H9 (cell line): ENCODE data around the gene ASF1B. TPM values are rescaled to one million over a fixed set of nuclear protein-coding genes. Genes with fewer than 3 reads are reported as not detected.
A peak's percentile ranks its signal among the peaks of the same experiment; 100 is the strongest.

Experiments
- DNase-seq: peaks from one replicate; pipeline ENCODE4 v3.0.0-alpha.2; 2017
- H2AFZ ChIP-seq: one replicate; pipeline ENCODE4 v1.6.1; 2013; ENCODE audit warnings: mild to moderate bottlenecking, low read length, control low read depth, moderate library complexity
- H2AK5ac ChIP-seq: 2 replicates; pipeline ENCODE4 v1.6.1; 2013; ENCODE audit warnings: low read length, control low read depth, mixed read lengths; ENCODE audit not compliant: insufficient read length
- H2BK120ac ChIP-seq: one replicate; pipeline ENCODE4 v1.6.1; 2013; ENCODE audit warnings: low read depth, mild to moderate bottlenecking, low read length, control low read depth, inconsistent platforms; ENCODE audit not compliant: poor library complexity, severe bottlenecking
- H2BK12ac ChIP-seq: 2 replicates; pipeline ENCODE4 v1.6.1; 2013; ENCODE audit warnings: low read length, control low read depth, mixed read lengths, low read depth; ENCODE audit not compliant: insufficient read length
- H2BK15ac ChIP-seq: 2 replicates; pipeline ENCODE4 v1.6.1; 2013; ENCODE audit warnings: low read depth, low read length, control low read depth
- H2BK20ac ChIP-seq: one replicate; pipeline ENCODE4 v1.6.1; 2013; ENCODE audit warnings: low read depth, mild to moderate bottlenecking, low read length, control low read depth, inconsistent platforms; ENCODE audit not compliant: poor library complexity, severe bottlenecking
- H2BK5ac ChIP-seq: 2 replicates; pipeline ENCODE4 v1.6.1; 2013; ENCODE audit warnings: low read length, control low read depth, mixed read lengths; ENCODE audit not compliant: insufficient read length
- H3K14ac ChIP-seq: 2 replicates; pipeline ENCODE4 v1.6.1; 2013; ENCODE audit warnings: low read length, control low read depth; ENCODE audit not compliant: insufficient read depth
- H3K18ac ChIP-seq: 2 replicates; pipeline ENCODE4 v1.6.1; 2013; ENCODE audit warnings: low read depth, mild to moderate bottlenecking, mixed read lengths, low read length, control low read depth; ENCODE audit not compliant: insufficient read length
- H3K23ac ChIP-seq: 2 replicates; pipeline ENCODE4 v1.6.1; 2013; ENCODE audit warnings: low read length, control low read depth, mixed read lengths, low read depth; ENCODE audit not compliant: insufficient read length
- H3K23me2 ChIP-seq: 2 replicates; pipeline ENCODE4 v1.6.1; 2013; ENCODE audit warnings: low read depth, mild to moderate bottlenecking, mixed read lengths, low read length, control low read depth; ENCODE audit not compliant: insufficient read length, poor library complexity, severe bottlenecking
- H3K27ac ChIP-seq: 2 replicates; pipeline ENCODE4 v1.5.1; 2013; ENCODE audit warnings: low read length, control low read depth, mixed read lengths, low read depth; ENCODE audit not compliant: insufficient read length
- H3K27me3 ChIP-seq: 2 replicates; pipeline ENCODE4 v1.6.1; 2013; ENCODE audit warnings: low read length, control low read depth, inconsistent platforms; ENCODE audit not compliant: insufficient read depth
- H3K4ac ChIP-seq: 2 replicates; pipeline ENCODE4 v1.6.1; 2013; ENCODE audit warnings: low read depth, mild to moderate bottlenecking, control low read depth, inconsistent platforms, low read length, moderate library complexity
- H3K4me1 ChIP-seq: 2 replicates; pipeline ENCODE4 v1.6.1; 2013; ENCODE audit warnings: low read length, control low read depth, inconsistent platforms; ENCODE audit not compliant: insufficient read depth
- H3K4me2 ChIP-seq: 2 replicates; pipeline ENCODE4 v1.6.1; 2013; ENCODE audit warnings: low read length, control low read depth, mixed read lengths; ENCODE audit not compliant: insufficient read length, insufficient read depth
- H3K56ac ChIP-seq: 2 replicates; pipeline ENCODE4 v1.6.1; 2013; ENCODE audit warnings: low read depth, mild to moderate bottlenecking, mixed read lengths, low read length, control low read depth; ENCODE audit not compliant: insufficient read length
- H3K79me1 ChIP-seq: 2 replicates; pipeline ENCODE4 v1.6.1; 2013; ENCODE audit warnings: low read depth, mild to moderate bottlenecking, moderate library complexity, low read length, control low read depth, inconsistent platforms; ENCODE audit not compliant: insufficient read depth, poor library complexity, severe bottlenecking
- H3K79me2 ChIP-seq: 2 replicates; pipeline ENCODE4 v1.6.1; 2013; ENCODE audit warnings: low read length, control low read depth, inconsistent platforms; ENCODE audit not compliant: insufficient read depth
- H3K9ac ChIP-seq: 2 replicates; pipeline ENCODE4 v1.6.1; 2013; ENCODE audit warnings: low read length, control low read depth, mixed read lengths; ENCODE audit not compliant: insufficient read length; ENCODE audit errors: extremely low read depth
- H3K9me3 ChIP-seq: one replicate; pipeline ENCODE4 v1.6.1; 2013; ENCODE audit warnings: low read depth, low read length, inconsistent platforms; ENCODE audit not compliant: control insufficient read depth
- H3T11ph ChIP-seq: one replicate; pipeline ENCODE4 v1.6.1; 2013; ENCODE audit warnings: mild to moderate bottlenecking, low read length, control low read depth, inconsistent platforms
- H4K20me1 ChIP-seq: one replicate; pipeline ENCODE4 v1.6.1; 2013; ENCODE audit not compliant: control insufficient read depth, insufficient read length, insufficient read depth
- H4K5ac ChIP-seq: 2 replicates; pipeline ENCODE4 v1.6.1; 2013; ENCODE audit warnings: low read depth, mild to moderate bottlenecking, mixed read lengths, low read length, control low read depth; ENCODE audit not compliant: insufficient read length
- H4K8ac ChIP-seq: replicated peaks from 2 replicates; pipeline ENCODE4 v1.6.1; 2013; ENCODE audit warnings: low read length, control low read depth, mixed read lengths, low read depth; ENCODE audit not compliant: insufficient read length
- H4K91ac ChIP-seq: 2 replicates; pipeline ENCODE4 v1.6.1; 2013; ENCODE audit warnings: low read depth, mild to moderate bottlenecking, moderate library complexity, mixed read lengths, low read length, control low read depth; ENCODE audit not compliant: insufficient read length
- H3K27ac Mint-ChIP-seq, 3 experiments: 2 replicates in 2 of 3; 3 replicates in 1 of 3; pipeline ENCODE4 v1.8.0; 2020 to 2021; ENCODE audit warnings: mixed read lengths in 3 of 3, mild to moderate bottlenecking in 1 of 3, moderate library complexity in 1 of 3
- H3K27me3 Mint-ChIP-seq: 2 replicates; pipeline ENCODE4 v1.8.0; 2021; ENCODE audit warnings: low read depth, mild to moderate bottlenecking, moderate library complexity, mixed read lengths
- H3K36me3 Mint-ChIP-seq, 3 experiments: 2 replicates in 2 of 3; 3 replicates in 1 of 3; pipeline ENCODE4 v1.8.0; 2020 to 2021; ENCODE audit warnings: low read depth in 3 of 3, mixed read lengths in 3 of 3; ENCODE audit not compliant: insufficient read depth in 1 of 3
- H3K4me1 Mint-ChIP-seq, 2 experiments: 2 replicates each; pipeline ENCODE4 v1.8.0; 2020; ENCODE audit warnings: mixed read lengths in 2 of 2
- H3K4me3 Mint-ChIP-seq, 2 experiments: 2 replicates in 1 of 2; 3 replicates in 1 of 2; pipeline ENCODE4 v1.8.0; 2020 to 2021; ENCODE audit warnings: mild to moderate bottlenecking in 2 of 2, mixed read lengths in 2 of 2, moderate library complexity in 1 of 2
- H3K9me3 Mint-ChIP-seq, 2 experiments: 2 replicates in 1 of 2; 3 replicates in 1 of 2; pipeline ENCODE4 v1.8.0; 2020; ENCODE audit warnings: mild to moderate bottlenecking in 2 of 2, mixed read lengths in 2 of 2, moderate library complexity in 1 of 2
- CTCF ChIP-seq: fragments of 200-600 bp; sonication (generic); conservative IDR thresholded peaks from 3 replicates; pipeline ENCODE4 v1.8.0; 2021; ENCODE audit warnings: antibody characterized with exemption, mild to moderate bottlenecking
- WGBS: extraction: QIAGEN DNeasy Blood & Tissue Kit; methylation state at CpG from one replicate; pipeline ENCODE4 v1.1.7; 2013; ENCODE audit warnings: missing lambda C conversion rate, low lambda C conversion rate, mixed read lengths; ENCODE audit not compliant: insufficient read length; ENCODE audit errors: extremely low coverage; 5-methylcytosine and 5-hydroxymethylcytosine counted together
- total RNA-seq: library from RNA; stranded (reverse); gene quantifications from 2 replicates; pipeline ENCODE4 v1.2.1, GENCODE V29; 2021

ASF1B gene
- total RNA-seq, 1 experiment from 2014 or later: 46.6 TPM

- H4K91ac ChIP-seq: no peak within 1 kb of the TSS
- no peak for TF ChIP-seq CTCF
- peak within 1 kb of the TSS; percentile 70 for H3K4me2 ChIP-seq
- H3K56ac ChIP-seq: no peak within 1 kb of the TSS
- H2AFZ ChIP-seq: no peak within 1 kb of the TSS
- no peaks in the 10 kb centered on the region for H4K20me1 ChIP-seq
- H2BK20ac ChIP-seq: no peak within 1 kb of the TSS
- H2BK15ac ChIP-seq: no peak within 1 kb of the TSS
- peak within 1 kb of the TSS; percentile 73 to 86 for H3K4me3 Mint-ChIP-seq
- peaks cover 7 to 12% of the 10 kb centered on the region in 2 experiments; a peak in 3 of 4 replicates for H3K4me1 Mint-ChIP-seq
- peaks cover 14% of the 10 kb centered on the region; the same call in 1 of the 2 replicates for H3K27me3 ChIP-seq
- H3K4ac ChIP-seq: no peak within 1 kb of the TSS
- H3K9me3 ChIP-seq: no peaks in the 10 kb centered on the region
- H3K79me1 ChIP-seq: no peaks in the 10 kb centered on the region
- WGBS: no CpG with 5 or more reads among the region's 51 CpGs
- H4K8ac ChIP-seq: no peak within 1 kb of the TSS
- no peak within 1 kb of the TSS for H2BK5ac ChIP-seq
- no peaks in the 10 kb centered on the region for H3K4me1 ChIP-seq
- H3K14ac ChIP-seq: no peak within 1 kb of the TSS; the same call in 1 of the 2 replicates
- H3T11ph ChIP-seq: no peak within 1 kb of the TSS
- H3K23ac ChIP-seq: no peak within 1 kb of the TSS
- peaks cover 21% of the 10 kb centered on the region for H3K23me2 ChIP-seq
- H2BK12ac ChIP-seq: no peak within 1 kb of the TSS
- no peak within 1 kb of the TSS for H4K5ac ChIP-seq
- peaks cover 68% of the 10 kb centered on the region for H3K27me3 Mint-ChIP-seq
- H3K18ac ChIP-seq: no peak within 1 kb of the TSS
- H3K27ac ChIP-seq: no peak within 1 kb of the TSS
- no peak for DNase-seq
- H3K9ac ChIP-seq: no peak within 1 kb of the TSS
- H3K36me3 Mint-ChIP-seq: no peaks in the 10 kb centered on the region
- no peaks in the 10 kb centered on the region for H3K79me2 ChIP-seq
- H3K9me3 Mint-ChIP-seq: no peaks in the 10 kb centered on the region; a peak in 1 of 5 replicates
- no peak within 1 kb of the TSS; a peak in 1 of 7 replicates for H3K27ac Mint-ChIP-seq
- H2BK120ac ChIP-seq: no peak within 1 kb of the TSS
- no peak within 1 kb of the TSS for H2AK5ac ChIP-seq
Observed at GRCh38 chr19:14072535-14073260, 63.7 kb downstream of the ASF1B start, which contains the start of gene MISP3. Gene MISP3, plus strand, starts transcription at chr19:14072786. Its CDS starts 524 bp downstream, at chr19:14073310.
